Inferior parietal cortex (tissue), 1 donor: ENCODE measurements around the gene DUS1L.

Source experiments
- DNase-seq: peaks from one replicate; pipeline ENCODE4 v3.0.0-alpha.2; 2016; ENCODE audit errors: extremely low spot score

Gene DUS1L

DNA sequence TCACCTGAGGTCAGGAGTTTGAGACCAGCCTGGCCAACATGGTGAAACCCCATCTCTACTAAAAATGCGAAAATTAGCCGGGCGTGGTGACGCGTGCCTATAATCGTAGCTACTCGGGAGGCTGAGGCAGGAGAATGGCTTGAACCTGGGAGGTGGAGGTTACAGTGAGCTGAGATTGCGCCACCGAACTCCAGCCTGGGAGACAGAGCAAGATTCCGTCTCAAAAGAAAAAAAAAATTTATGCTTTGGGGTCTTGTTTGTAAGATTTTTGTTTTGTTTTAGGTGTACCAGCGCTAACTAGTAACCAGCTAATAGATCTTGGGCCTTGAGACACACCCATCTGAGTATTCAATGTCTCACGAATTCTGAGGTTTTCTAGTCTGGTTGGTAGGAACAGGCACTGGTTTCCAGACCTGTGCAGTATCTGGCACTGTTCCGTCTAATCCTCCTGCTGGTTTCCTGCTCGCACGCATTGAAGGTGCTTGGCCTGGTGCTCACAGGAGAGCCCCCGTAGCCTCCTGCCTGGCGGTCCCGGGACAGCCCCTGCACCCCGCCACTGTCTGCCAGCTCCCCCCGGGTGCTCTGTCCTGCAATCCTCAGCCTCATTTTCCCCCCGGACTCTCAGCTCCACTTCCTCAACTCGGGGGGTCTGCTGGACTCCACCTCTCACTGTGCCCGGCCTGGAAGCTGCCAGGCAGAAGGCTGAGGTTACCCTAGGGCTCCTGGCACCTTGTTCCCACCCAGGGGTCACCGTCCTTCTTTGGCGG is 10.6 kb upstream of the DUS1L start:
- DNase-seq = no peak

DNA sequence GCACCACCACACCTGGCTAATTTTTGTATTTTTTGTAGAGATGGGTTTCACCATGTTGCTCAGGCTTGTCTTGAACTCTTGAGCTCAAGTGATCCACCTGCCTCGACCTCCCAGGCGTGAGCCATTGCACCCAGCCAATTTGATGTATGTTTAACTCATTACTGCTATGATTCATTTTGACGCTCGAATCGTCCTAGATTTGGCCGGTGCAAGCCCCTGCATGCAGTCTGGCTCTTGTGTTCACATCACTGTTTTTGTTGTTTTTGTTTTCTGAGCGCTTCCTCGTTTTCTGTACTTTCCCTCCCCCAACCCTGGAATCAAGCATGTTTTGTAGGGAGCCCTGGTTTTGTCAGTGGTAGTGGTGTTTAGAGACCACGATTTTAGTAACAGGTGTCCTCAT is 7.8 kb upstream of the DUS1L start:
- no peak for DNase-seq

DNA sequence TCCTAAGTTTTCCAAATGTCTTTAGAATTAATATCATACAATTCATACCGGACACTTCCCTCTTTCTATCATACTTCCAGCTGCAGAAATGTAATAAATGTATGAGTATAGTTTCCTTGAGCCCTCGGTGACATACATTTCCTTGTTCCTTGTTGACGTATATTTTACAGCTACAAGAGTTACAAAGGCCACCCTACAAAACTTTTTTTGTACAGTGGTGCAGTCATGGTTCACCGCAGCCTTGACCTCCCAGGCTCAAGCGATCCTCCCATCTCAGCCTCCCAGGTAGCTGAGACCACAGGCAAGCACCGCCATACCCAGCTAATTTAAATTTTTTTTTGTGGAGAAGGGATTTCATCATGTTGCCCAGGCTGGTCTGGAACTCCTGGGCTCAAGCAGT is 7.2 kb upstream of the DUS1L start:
- no peak for DNase-seq

DNA sequence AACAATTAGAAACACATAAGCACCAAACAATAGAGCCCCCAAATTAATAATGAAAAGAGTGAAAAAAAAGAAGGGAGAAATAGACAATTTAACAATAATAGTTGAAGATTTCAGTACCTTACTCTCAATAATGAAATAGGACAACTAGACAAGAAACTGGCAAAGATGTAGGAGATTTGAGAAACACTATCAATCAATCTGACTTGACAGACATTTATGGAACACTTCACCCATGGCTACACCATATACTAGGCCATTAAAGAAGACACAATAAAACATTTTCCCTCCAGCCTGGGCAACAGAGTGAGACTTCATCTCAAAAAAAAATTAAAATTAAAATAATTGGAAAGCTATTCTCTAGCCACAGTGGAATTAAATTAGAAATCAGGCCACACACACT is 5.0 kb upstream of the DUS1L start:
- no peak for DNase-seq

GRCh38 chr17:82065193-82065637 is 389 bp downstream of the DUS1L start:
- no peak for DNase-seq

DNA sequence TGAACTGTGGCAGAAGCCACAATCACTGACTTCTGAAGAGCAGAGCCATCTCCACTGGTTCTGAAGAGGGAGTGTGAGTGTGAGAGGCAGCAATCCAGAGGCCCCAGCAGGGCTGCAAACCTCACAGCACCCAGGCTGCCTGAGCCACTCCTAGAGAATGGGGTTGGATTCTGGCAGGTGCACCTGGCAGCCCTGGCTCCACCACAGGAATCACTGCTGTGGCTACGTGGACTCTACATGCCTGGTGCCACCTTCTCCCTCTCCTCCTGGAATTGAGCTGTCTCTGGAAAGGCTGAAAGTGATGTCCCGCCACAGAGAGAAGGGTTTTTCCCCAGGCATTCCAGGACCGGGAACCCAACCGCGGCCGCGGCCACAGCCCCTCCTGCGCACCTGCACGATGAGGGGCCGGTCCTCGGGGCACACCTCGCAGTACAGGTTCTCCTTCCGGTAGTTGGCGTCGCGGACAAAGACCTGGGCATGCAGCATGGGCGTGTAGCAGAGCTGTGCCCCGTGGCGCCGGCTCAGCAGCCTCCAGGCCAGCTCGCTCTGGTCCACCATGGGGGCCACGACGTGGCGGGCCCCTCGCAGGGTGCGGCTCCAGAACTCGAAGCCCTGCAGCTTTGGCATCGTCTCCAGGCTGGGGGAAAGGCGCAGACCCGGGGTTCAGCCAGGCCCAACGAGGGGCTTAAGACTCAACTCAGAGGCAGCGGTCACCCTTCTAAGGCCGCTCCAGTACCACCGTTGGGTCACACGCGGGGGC is 991 bp downstream of the DUS1L start:
- DNase-seq = no peak

DNA sequence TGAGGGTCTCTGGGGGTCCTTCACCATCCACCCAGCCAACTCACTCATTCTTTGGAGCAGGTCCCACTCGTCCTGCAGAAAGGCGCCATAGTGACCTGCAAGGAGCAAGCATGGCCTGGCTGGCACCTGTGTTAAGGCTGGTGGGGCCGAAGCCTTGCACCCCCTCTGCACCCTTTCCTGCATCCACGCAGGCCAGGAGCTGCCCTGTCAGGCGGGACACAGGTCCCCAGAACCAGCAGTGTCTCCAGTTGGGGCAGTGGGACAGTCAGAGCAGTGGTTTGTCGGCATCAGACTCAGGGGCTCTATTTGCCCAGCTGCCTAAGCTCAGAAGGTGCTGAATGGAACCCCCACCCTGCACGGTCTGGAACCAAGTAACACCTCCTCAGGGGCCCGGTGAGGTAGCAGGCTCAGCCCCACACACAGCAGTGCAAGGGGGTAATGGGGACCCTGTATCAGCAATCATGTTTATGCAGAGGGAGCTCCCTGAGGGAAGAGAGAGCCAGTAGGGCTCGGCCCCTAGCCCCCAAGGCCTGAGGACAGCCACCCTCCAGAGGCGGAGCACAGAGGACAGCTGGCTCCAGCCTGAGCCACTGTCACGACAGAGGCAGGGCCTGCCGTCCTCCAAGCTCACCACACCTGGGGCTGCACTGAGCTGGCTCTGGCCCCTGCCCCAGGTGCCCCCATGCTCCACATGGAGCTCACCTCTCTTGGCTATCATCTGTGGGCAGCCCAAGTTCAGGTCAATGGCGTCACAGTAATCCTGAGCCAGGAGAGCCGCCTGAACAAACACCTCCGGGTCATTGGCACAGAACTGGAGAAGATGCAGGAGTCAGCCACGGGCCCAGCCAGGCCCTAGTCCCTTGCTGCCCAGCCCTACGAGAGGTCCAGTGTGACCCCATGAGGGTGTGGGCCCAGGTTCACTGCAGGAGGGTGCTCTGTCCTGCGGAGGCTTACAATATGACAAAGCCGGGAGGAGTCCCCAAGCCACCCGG is 1.9 kb downstream of the DUS1L start:
- DNase-seq = no peak

- DNase-seq = no peak
These were observed 2.6 kb downstream of the DUS1L start for GRCh38 chr17:82062984-82063368.

- DNase-seq = no peak
These were observed 3.3 kb downstream of the DUS1L start for GRCh38 chr17:82062076-82062983.

DNA sequence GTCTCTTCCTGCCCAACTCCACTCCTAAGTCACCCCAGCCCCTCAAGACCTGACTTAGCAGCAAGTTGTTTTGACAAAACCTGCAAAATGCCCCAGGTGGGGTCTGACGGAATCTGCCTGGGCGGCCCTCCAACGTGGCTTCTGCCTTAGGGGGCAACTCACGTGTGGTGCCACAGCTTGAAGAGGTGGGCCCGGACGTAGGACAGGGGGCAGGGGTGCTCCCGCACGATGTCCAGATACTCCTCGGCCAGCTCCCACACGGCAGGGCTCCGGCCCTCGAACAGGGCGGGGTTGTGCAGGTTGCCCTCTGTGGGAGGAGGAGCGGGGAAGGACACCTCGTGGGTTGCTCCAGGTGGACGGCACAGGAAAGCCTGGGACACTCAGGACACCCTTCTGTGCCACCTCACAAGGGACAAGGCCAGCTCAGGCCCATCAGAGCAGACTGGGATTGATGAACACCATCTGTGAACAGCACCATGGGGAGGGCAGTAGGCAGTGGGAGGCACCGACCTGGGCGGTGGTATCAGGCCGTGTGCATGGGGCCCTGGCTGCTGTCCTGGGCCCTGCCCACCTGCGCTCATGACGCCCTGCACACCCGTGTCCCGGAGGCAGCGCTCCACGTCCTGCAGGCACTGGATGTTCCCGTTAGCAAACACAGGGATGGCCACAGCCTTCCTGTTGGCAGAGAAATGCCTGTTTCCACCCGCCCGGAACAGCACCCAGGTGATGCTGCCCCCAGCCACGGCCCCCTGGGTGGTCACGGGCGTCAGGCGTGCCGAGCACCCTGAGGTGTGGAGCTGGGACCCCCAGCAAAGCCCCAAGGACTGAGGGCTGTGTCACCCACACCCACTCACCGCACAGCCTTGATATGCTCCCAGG is 4.3 kb downstream of the DUS1L start:
- DNase-seq = no peak

DNA sequence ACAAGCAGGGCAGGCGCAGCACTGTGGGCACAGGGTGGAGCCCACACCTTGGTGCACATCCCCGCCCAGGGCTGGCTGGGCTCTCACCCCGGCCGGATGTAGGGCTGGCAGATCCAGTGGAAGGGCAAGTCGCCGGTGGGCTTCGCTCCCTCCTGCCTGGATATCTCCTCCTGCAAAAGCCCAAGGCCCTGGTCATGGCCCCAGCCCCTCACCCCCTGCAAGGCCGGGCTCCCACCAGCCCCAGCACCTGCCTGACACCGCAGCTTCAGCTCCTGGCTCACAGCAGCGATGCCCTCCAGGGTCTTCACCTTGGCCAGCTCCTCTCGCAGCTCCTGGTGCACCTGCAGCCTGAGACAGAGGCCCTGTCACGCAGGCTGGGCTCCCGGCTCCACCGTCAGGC is 5.0 kb downstream of the DUS1L start:
- DNase-seq = no peak

DNA sequence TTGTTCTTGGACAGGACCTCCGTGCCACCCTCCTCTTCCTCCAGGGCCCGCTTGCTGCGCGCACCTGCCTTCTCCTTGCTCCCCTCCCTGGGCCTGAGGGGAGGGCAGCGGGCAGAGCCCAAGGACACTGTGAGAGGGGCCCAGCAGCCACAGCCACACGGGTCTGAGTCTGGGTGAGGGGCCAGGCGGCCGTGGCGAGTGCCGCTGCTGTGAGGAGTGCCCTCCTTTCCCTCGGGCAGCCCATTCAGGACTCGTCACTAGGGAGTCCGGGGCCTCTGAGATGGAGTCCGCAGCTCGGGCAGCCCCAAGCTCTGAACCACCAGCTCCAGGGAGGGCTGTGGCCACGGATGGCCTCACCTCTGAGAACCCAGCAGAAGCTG is 5.6 kb downstream of the DUS1L start:
- DNase-seq = no peak

- no peak for DNase-seq
These were observed 6.2 kb downstream of the DUS1L start for GRCh38 chr17:82059272-82060000.

GRCh38 chr17:82058855-82059249 is 6.8 kb downstream of the DUS1L start:
- no peak for DNase-seq

DNA sequence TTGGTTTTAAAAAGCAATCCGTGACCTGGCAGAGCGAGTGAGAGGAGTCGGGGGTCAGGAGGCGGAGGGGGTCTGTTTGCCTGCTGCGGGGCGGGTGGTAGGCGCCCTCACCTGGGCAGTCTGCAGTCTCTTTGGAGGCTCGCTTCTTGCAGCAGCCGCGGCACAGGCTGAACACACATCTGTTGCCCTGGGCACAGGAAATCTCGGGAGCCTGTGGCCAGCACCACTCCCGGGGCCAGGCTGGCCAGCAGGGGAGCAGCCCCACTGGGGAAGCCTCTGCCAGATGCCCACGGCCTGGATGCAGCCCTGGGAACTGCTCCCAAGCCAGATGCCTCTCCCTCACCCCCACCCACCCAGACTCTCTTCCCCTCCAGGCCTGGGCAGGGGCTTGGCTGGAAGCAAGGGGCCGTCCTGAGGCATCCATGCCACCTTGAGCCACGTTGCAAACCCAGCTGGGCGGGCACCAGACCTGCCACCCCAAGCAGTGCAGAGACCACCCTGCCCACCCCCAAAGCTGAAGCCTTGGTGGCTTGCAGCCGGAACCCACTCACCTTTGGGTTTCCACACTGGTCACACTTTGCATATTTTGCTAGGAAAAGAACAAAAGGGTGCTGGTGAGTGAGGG is 7.3 kb downstream of the DUS1L start:
- no peak for DNase-seq

DNA sequence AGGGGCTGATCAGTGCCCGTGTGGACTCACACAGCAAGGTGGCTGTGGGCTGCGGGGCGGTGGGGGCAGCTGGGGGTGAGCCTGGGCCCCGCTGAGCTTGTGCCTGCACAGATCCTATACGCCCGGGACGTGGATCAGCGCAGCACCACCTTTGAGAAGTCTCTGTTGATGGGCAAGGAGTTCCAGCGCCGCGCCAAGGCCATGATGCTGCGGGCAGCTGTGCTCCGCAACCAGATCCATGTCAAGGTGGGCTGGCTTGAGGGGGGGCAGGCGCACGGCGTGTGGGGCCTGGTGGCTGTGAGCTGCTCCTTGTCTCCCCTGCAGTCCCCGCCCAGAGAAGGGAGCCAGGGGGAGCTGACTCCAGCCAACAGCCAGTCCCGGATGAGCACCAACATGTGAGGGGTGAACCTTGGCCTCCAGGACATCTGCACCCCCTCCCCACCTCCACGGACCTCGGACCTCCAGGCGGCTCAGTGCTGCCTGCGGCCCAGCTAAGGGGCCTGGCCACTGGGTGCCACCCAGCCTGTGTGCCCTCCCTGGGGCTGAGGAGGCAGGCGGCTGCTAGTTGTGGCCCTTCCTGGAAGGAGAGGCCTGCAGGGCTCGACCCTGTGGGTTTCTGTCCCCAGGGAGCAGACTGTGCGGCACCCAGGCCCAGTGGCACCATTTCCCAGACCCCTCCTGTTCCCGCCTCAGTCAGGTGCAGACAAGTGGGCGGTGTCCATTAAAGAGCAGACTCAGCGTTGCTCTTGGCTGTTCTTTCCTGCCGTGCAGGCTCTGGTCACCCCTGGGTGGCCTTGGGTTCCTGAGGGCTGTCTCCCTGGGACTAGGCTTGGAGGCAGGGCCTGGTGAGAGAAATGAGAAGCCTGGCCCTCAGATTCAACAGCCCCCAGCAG is 8.6 kb downstream of the DUS1L start:
- DNase-seq = no peak

GRCh38 chr17:82055965-82056728 is 9.5 kb downstream of the DUS1L start:
- DNase-seq = no peak
